Adrenal gland (tissue), 5 donors: Measurements from ENCODE around the gene SNED1.

ENCODE experiments used
- CTCF ChIP-seq, 6 experiments: fragments of 450-650 bp in 4 of 6; fragments of 200-600 bp in 2 of 6; sonication (generic) in 1 of 6; IDR thresholded peaks; 1 replicate in 5 of 6; 2 replicates in 1 of 6; pipeline versions ENCODE4 v1.5.1 to v1.8.0; 2016 to 2021; ENCODE audit warnings: antibody characterized with exemption in 6 of 6, mild to moderate bottlenecking in 2 of 6, moderate library complexity in 1 of 6
- POLR2A ChIP-seq, 2 donors: fragments of 450-650 bp; IDR thresholded peaks; one replicate each; pipeline ENCODE4 v1.6.1; 2017; ENCODE audit warnings: antibody characterized with exemption in 2 of 2, mild to moderate bottlenecking in 2 of 2, moderate library complexity in 1 of 2
- donor health status: DM: no; HTN: no; CAD: no.

DNA sequence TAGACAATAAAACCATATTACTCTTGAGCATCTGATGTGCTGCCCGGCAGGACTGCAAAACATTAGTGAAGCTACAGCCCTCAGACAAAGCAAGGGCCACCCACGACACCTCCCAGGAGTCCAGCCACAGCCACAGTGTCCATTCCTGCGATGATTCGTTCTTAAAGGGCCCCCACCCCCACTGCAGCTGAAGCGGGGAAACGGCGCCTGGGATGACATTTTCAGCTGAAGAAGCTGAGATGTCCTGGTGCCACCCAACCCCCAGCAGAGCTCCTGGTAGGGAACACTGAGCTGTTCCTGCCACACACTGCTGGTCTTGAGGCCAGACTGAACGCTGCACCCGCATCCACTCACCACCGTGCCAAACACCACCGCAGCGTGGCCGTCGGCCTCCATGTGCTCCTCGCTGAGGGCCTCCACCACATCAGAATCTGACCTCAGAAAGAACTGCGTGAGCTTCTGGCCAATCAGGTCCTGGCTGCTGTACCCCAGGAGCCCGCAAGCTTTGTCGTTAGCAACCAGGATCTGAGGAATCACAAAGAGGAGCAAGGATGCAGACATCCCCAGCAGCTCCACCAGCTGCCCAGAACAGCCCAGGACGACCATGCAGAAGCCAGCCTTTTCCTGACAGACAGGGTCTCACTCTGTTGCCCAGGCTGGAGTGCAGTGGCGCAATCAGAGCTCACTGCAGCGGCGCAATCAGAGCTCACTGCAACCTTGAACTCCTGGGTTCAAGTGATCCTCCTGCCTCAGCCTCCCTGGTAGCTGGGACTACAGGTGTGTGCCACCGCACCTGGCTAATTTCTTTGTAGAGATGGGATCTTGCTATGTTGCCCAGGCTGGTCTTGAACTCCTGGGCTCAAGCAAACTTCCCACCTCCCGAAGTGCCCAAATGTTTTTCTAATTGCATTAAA is 141.4 kb downstream of the SNED1 start:
- TF ChIP-seq POLR2A (IDR thresholded peaks at IDR 0.05): no peak
- no peak for TF ChIP-seq CTCF (IDR thresholded peaks at IDR 0.05)
